ENCODE data around the gene CD8A.

- TF ChIP-seq CTCF (IDR thresholded peaks at IDR 0.05; ENCODE audit: low read depth, low read length) (no peak), EZH2phosphoT487 (IDR thresholded peaks at IDR 0.05; ENCODE audit: low read depth) (no peak)
Observed at GRCh38 chr2:86760371-86760770, 30.3 kb downstream of the CD8A start.
